ENCODE results near the gene LHPP.

LHPP gene

DNA sequence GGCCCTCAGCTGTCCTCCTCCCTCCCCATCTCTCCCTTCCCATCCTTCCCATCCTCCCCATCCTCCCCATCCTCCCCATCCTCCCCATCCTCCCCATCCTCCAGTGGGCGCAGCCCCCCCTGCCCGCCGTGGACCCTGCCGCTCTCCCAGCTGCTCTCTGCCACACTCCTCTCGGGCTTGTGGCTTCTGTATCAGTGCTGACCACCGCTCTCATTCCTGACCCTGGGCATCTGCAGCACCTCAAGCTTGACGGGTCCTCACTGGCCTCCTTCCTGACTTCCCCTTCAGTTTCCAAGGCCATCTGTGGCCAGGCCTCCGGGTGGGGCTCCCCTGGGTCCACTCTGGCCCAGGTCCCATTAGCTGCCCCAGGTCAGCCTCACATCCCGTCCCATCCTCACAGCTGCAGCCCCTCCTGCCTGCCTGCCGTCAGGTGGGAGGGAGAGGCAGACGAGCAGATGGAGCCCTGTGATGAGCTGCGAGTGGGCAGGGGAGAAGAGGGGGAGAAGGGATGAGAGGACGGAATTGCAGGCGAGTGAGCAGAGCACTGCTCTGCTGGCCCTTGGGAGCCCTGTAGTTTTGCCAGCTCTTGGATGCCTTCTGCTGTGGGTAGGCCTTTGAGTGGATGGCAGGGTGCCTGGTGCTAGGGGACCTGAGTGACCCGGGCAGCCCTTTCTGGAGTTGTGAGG lies 35.7 kb downstream of the LHPP start:
- Histone ChIP-seq H3K27me3 (ENCODE audit: insufficient read depth, poor library complexity, severe bottlenecking) (no peaks in the 10 kb centered on the region), H3K4me3 (replicated peaks; ENCODE audit: insufficient read depth, low read length) (no peak overlapping the region), H3K27ac (replicated peaks) (no peak overlapping the region)
- no peak for DNase-seq (ENCODE audit: low read depth in 1 of 2, low spot score in 1 of 2)
- TF ChIP-seq CTCF (IDR thresholded peaks at IDR 0.05; ENCODE audit: insufficient read depth, low read length) (no peak), POLR2AphosphoS5 (IDR thresholded peaks at IDR 0.05; ENCODE audit: low read depth) (no peak), GABPA (IDR thresholded peaks at IDR 0.05; ENCODE audit: low read depth) (no peak), SPI1 (IDR thresholded peaks at IDR 0.05; ENCODE audit: borderline replicate concordance, low read depth) (no peak)
- TF ChIP-seq, protein P1, sequence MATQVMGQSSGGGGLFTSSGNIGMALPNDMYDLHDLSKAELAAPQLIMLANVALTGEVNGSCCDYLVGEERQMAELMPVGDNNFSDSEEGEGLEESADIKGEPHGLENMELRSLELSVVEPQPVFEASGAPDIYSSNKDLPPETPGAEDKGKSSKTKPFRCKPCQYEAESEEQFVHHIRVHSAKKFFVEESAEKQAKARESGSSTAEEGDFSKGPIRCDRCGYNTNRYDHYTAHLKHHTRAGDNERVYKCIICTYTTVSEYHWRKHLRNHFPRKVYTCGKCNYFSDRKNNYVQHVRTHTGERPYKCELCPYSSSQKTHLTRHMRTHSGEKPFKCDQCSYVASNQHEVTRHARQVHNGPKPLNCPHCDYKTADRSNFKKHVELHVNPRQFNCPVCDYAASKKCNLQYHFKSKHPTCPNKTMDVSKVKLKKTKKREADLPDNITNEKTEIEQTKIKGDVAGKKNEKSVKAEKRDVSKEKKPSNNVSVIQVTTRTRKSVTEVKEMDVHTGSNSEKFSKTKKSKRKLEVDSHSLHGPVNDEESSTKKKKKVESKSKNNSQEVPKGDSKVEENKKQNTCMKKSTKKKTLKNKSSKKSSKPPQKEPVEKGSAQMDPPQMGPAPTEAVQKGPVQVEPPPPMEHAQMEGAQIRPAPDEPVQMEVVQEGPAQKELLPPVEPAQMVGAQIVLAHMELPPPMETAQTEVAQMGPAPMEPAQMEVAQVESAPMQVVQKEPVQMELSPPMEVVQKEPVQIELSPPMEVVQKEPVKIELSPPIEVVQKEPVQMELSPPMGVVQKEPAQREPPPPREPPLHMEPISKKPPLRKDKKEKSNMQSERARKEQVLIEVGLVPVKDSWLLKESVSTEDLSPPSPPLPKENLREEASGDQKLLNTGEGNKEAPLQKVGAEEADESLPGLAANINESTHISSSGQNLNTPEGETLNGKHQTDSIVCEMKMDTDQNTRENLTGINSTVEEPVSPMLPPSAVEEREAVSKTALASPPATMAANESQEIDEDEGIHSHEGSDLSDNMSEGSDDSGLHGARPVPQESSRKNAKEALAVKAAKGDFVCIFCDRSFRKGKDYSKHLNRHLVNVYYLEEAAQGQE (IDR thresholded peaks at IDR 0.05; ENCODE audit: insufficient replicate concordance, low read depth) = no peak

DNA sequence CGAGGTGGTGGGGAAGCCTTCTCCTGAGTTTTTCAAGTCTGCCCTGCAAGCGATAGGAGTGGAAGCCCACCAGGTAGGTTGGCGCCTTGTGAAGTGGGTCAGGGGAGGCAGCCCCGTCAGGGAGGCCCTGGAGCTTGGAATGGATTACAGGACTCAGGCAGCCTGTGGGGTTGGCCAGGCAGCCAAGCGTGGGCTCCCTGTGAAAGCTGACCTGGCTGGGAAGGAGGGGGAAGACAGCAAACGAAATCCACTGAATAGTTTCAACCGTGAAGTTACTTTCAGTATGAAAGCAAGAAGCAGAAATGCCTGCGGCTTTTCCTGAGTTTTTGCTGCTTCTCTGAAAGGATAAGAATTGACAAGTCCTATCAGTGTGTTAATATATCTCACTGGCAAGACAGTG lies 36.4 kb downstream of the LHPP start:
- DNase-seq (ENCODE audit: low read depth in 1 of 2, low spot score in 1 of 2) = no peak
- TF ChIP-seq POLR2AphosphoS5 (IDR thresholded peaks at IDR 0.05; ENCODE audit: low read depth) (no peak), CTCF (IDR thresholded peaks at IDR 0.05; ENCODE audit: insufficient read depth, low read length) (no peak), GABPA (IDR thresholded peaks at IDR 0.05; ENCODE audit: low read depth) (no peak), SPI1 (IDR thresholded peaks at IDR 0.05; ENCODE audit: borderline replicate concordance, low read depth) (no peak)
- TF ChIP-seq, protein P1 (IDR thresholded peaks at IDR 0.05; ENCODE audit: insufficient replicate concordance, low read depth) = no peak
- Histone ChIP-seq H3K27ac (replicated peaks) (no peak overlapping the region), H3K27me3 (ENCODE audit: insufficient read depth, poor library complexity, severe bottlenecking) (no peaks in the 10 kb centered on the region), H3K4me3 (replicated peaks; ENCODE audit: insufficient read depth, low read length) (no peak overlapping the region)

- Histone ChIP-seq H3K27me3 (ENCODE audit: insufficient read depth, poor library complexity, severe bottlenecking) (no peaks in the 10 kb centered on the region), H3K27ac (replicated peaks) (no peak overlapping the region), H3K4me3 (replicated peaks; ENCODE audit: insufficient read depth, low read length) (no peak overlapping the region)
- DNase-seq (ENCODE audit: low read depth in 1 of 2, low spot score in 1 of 2) = no peak
- TF ChIP-seq, protein P1 (IDR thresholded peaks at IDR 0.05; ENCODE audit: insufficient replicate concordance, low read depth) = no peak
- TF ChIP-seq CTCF (IDR thresholded peaks at IDR 0.05; ENCODE audit: insufficient read depth, low read length) = no peak
- no peak for TF ChIP-seq SPI1 (IDR thresholded peaks at IDR 0.05; ENCODE audit: borderline replicate concordance, low read depth)
- TF ChIP-seq POLR2AphosphoS5 (IDR thresholded peaks at IDR 0.05; ENCODE audit: low read depth) = no peak
- TF ChIP-seq GABPA (IDR thresholded peaks at IDR 0.05; ENCODE audit: low read depth) = no peak
Measured at GRCh38 chr10:124500757-124501156, 39.1 kb downstream of the LHPP start.
